Mucosa of descending colon (tissue), 3 donors: ENCODE results near the gene PDGFD. TPM values are rescaled to one million over a fixed set of nuclear protein-coding genes. Genes with fewer than 3 reads are reported as not detected.

Experiments used
- ATAC-seq: fragments of 200-7000 bp; cut with Tn5 transposase; one replicate; pipeline ENCODE4 v1.9.1; 2020; ENCODE audit warnings: mild to moderate bottlenecking, moderate library complexity
- DNase-seq, 3 donors: peaks; one replicate each; pipeline ENCODE4 v3.0.0-alpha.2; 2020
- H3K36me3 ChIP-seq: fragments of 200-600 bp; one replicate; pipeline ENCODE4 v1.8.0; 2021; ENCODE audit warnings: low read depth, mild to moderate bottlenecking
- H3K4me1 ChIP-seq: fragments of 200-600 bp; one replicate; pipeline ENCODE4 v1.8.0; 2021; ENCODE audit warnings: low read depth, mild to moderate bottlenecking
- H3K4me3 ChIP-seq: fragments of 200-600 bp; one replicate; pipeline ENCODE4 v1.8.0; 2021; ENCODE audit warnings: mild to moderate bottlenecking
- H3K9me3 ChIP-seq: fragments of 200-600 bp; one replicate; pipeline ENCODE4 v1.8.0; 2021; ENCODE audit warnings: mild to moderate bottlenecking
- intact Hi-C, 2 donors: fragments of 100-400 bp; cut with DNase I in 1 of 2; cut with micrococcal nuclease in 1 of 2; formaldehyde crosslinking; loops; one replicate each; pipeline versions ENCODE4 v1.11.0 to v1.11.1; 2022; cut with DNase I, micrococcal nuclease
- total RNA-seq, 3 donors: library from RNA; stranded (reverse); fragmentation: NEBNext Ultra II Directional in 2 of 3; extraction: Animal tissue kit (Norgen Biotek cat#: 25700) in 2 of 3; gene quantifications; one replicate each; pipeline versions ENCODE4 v1.2.1 to v1.2.4, GENCODE V29; 2021 to 2023
- TF ChIP-seq, protein P1 (sequence below): fragments of 200-600 bp; IDR thresholded peaks from one replicate; pipeline ENCODE4 v1.8.0; 2022; ENCODE audit warnings: antibody characterized with exemption, mild to moderate bottlenecking
- donor health status: DM: no; HTN: no; CAD: no; lungs with moderate emphysema.
- donor health status: DM: no; HTN: no; CAD: no.
- donor health status: DM: no; HTN: yes; CAD: no.

PDGFD gene
- total RNA-seq, 3 donors from 2014 or later = 3.4 to 6.9 (median 5.7) TPM

DNA sequence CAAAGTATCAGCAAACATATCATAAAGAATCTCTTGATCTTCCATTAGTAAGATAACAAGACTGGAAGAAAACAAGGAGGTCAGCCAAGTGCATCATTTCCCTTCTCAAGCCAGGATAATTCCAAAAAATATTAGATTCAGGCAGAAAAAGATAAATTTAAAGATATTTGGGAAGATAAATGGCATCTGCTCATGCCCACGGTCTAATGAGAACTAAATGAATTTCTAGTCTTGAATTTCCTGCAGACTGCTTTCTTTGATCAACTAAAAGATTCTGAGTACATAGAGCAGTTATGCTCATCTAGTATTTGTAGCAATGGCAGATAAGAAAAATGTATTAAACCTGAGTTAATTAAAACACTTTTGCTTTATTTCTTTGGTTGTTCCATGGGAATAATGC lies 96.4 kb downstream of the PDGFD start:
- intact Hi-C loops = no loop called here
- ATAC-seq = no peak

DNA sequence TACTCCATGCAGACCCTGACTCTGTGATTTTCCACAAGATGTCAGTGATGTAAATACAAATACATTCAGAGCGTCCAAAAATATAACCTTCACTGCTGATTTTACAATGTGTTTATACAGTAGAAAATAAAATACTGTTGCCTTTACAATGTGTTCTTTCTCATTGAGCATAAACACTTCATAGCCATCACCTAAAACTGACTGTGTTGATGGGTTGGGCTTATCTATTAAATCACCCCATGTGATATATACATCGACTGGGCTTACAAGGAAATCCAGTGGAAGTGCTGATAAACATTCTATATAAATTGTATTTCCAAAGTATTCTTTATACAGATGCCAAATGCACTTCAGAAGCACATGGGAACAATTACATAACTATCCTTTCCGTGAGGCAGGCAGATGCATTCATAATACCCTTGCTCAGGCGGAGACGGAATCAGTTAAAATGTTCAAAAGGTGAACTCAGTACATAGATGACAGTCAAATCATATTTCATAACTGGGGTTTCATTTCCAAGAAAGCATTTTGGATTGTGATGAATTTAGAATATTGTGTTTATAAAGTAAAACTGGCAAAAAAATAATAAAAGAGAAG lies 99.8 kb downstream of the PDGFD start:
- no peaks in the 10 kb centered on the region for H3K4me1 ChIP-seq
- intact Hi-C loops = no loop called here
- ATAC-seq (no peak), DNase-seq (no peak)
- TF ChIP-seq, protein P1, sequence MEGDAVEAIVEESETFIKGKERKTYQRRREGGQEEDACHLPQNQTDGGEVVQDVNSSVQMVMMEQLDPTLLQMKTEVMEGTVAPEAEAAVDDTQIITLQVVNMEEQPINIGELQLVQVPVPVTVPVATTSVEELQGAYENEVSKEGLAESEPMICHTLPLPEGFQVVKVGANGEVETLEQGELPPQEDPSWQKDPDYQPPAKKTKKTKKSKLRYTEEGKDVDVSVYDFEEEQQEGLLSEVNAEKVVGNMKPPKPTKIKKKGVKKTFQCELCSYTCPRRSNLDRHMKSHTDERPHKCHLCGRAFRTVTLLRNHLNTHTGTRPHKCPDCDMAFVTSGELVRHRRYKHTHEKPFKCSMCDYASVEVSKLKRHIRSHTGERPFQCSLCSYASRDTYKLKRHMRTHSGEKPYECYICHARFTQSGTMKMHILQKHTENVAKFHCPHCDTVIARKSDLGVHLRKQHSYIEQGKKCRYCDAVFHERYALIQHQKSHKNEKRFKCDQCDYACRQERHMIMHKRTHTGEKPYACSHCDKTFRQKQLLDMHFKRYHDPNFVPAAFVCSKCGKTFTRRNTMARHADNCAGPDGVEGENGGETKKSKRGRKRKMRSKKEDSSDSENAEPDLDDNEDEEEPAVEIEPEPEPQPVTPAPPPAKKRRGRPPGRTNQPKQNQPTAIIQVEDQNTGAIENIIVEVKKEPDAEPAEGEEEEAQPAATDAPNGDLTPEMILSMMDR = no peak
- H3K36me3 ChIP-seq = no peaks in the 10 kb centered on the region
- H3K9me3 ChIP-seq = no peaks in the 10 kb centered on the region
- no peak overlapping the region for H3K4me3 ChIP-seq

More for the DNA sequence above, 96.4 kb downstream of the PDGFD start:
- Histone ChIP-seq H3K4me3 (no peak overlapping the region), H3K4me1 (no peaks in the 10 kb centered on the region), H3K36me3 (no peaks in the 10 kb centered on the region), H3K9me3 (no peaks in the 10 kb centered on the region)
- DNase-seq = no peak
- TF ChIP-seq, protein P1 = no peak

DNA sequence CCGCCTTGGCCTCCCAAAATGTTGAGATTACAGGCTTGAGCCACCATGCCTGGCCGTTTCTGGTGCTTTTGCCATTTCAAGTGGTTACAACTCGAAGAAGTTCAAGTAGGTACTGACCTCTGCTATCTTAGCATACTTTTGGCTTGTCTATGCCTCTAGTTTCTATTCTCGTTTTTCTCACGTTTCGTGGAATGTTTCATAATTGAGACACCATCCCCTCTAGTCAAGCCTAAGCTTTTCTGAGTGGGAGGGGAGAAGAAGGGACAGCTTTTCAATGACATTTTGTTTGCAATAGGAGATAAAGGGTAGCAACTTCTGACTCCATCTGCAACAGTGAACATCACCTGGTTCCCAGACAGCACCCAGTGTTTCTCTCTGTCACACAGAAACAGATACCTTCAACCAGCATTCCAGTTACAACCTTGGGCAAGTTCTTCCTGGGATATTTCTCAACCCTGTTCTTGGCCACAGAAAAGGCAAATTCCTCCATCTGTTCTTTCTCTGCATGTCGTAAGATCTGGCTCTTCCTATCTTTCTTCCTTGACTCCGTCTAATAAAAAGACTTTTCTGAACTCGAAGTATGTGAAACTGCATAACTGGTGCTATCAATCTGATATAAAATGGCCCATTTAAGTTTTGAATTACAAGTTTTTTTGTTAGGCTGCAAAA lies 102.0 kb downstream of the PDGFD start:
- no peak for ATAC-seq
- intact Hi-C loops = no loop called here

DNA sequence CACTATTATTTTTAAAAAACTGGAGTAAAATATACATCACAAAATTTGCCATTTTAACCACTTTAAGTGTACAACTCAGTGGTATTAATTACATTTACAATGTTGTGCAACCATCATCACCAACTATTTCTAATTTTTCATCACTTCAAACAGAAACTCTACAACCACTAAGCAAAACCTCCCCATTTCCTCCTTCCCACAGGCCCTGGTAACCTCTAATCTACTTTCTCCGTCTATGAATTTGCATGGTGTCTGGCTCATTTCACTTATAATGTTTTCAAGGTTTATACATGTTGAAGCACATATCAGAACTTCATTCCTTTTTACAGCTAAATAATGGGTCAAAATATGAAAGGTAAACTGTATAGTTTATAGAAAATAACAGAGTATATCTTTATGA lies 103.1 kb downstream of the PDGFD start:
- H3K4me1 ChIP-seq = no peaks in the 10 kb centered on the region
- DNase-seq (no peak), ATAC-seq (no peak)
- no peak overlapping the region for H3K4me3 ChIP-seq
- no peaks in the 10 kb centered on the region for H3K9me3 ChIP-seq
- TF ChIP-seq, protein P1 = no peak
- intact Hi-C loops = no loop called here
- H3K36me3 ChIP-seq = no peaks in the 10 kb centered on the region

More for the DNA sequence above, 102.0 kb downstream of the PDGFD start:
- Histone ChIP-seq H3K4me1 (no peaks in the 10 kb centered on the region), H3K9me3 (no peaks in the 10 kb centered on the region), H3K36me3 (no peaks in the 10 kb centered on the region), H3K4me3 (no peak overlapping the region)
- no peak for DNase-seq
- TF ChIP-seq, protein P1 = no peak

DNA sequence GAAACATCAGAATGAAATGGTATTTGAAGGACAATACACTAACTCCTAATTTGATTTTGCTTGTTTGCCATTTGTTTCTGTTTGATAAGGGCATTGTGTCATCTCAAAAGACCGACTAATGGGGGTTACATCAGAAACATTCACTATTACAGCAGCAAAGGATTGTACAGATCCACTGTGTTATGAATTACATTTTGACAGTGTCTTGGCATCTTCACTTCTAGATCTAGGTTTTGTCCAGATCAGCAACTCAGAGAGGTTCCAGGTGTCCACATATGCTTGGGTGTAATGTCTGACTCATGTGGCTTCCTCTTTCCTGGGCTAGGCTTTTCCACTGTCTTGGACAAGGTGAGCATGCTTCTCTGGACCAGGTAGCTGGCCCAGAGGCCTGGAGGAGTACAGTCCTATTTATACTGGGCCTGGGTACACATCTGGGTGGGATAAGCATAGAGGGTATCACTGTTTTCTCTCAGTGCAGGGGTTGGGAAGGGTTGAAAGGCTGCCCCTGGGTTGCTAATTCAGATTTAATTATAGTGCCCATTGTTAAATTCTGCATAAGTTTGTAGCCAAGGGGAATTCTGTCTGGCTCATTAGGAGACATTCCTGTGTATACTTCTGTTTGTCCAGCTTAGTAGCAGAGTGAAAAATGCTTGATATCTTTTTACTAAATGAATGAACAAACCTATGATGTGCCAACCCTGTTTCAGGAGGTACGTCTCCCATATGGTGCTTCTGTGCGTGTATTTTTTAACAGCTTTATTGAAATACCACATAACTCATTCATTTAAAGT lies 103.7 kb downstream of the PDGFD start:
- ATAC-seq (no peak), DNase-seq (no peak)
- Histone ChIP-seq H3K4me1 (no peaks in the 10 kb centered on the region), H3K4me3 (no peak overlapping the region), H3K36me3 (no peaks in the 10 kb centered on the region), H3K9me3 (no peaks in the 10 kb centered on the region)
- TF ChIP-seq, protein P1 = no peak
- intact Hi-C loops = no loop called here
